Smooth muscle cell (in vitro differentiated cells): ENCODE measurements around the gene PTPRB. TPM values are rescaled to one million over a fixed set of nuclear protein-coding genes. Genes with fewer than 3 reads are reported as not detected.

Experiments used
- DNase-seq: peaks from one replicate; lab custom pipeline; 2025; ENCODE audit not compliant: unreplicated experiment; lab: John Stamatoyannopoulos, UW
- H2AFZ ChIP-seq: fragments of 200-600 bp; sonication (generic); 2 replicates; pipeline ENCODE4 v1.6.0; 2016; ENCODE audit warnings: antibody characterized with exemption, low read depth, mild to moderate bottlenecking
- H3F3A ChIP-seq: fragments of 200-600 bp; sonication (generic); 2 replicates; pipeline ENCODE4 v1.6.0; 2017; ENCODE audit warnings: antibody characterized with exemption, low read depth
- H3K27ac ChIP-seq: fragments of 200-600 bp; sonication (generic); 2 replicates; pipeline ENCODE4 v1.5.1; 2016; ENCODE audit warnings: low read depth, mild to moderate bottlenecking
- H3K27me3 ChIP-seq: fragments of 200-600 bp; sonication (generic); 2 replicates; pipeline ENCODE4 v1.6.1; 2016; ENCODE audit warnings: low read depth, mild to moderate bottlenecking
- H3K36me3 ChIP-seq: fragments of 200-600 bp; sonication (generic); 2 replicates; pipeline ENCODE4 v1.5.1; 2016; ENCODE audit warnings: low read depth
- H3K4me1 ChIP-seq: fragments of 200-600 bp; sonication (generic); 2 replicates; pipeline ENCODE4 v1.5.1; 2016; ENCODE audit warnings: low read depth
- H3K4me2 ChIP-seq: fragments of 200-600 bp; sonication (generic); 2 replicates; pipeline ENCODE4 v1.6.0; 2016; ENCODE audit warnings: mild to moderate bottlenecking
- H3K4me3 ChIP-seq: fragments of 200-600 bp; sonication (generic); 2 replicates; pipeline ENCODE4 v1.5.1; 2016; ENCODE audit warnings: mild to moderate bottlenecking
- H3K79me2 ChIP-seq: fragments of 200-600 bp; sonication (generic); 2 replicates; pipeline ENCODE4 v1.6.0; 2016; ENCODE audit warnings: low read depth, mild to moderate bottlenecking
- H3K9ac ChIP-seq: fragments of 200-600 bp; sonication (generic); 2 replicates; pipeline ENCODE4 v1.6.0; 2016; ENCODE audit warnings: low read depth
- H3K9me3 ChIP-seq: fragments of 200-600 bp; sonication (generic); replicated peaks from 2 replicates; pipeline ENCODE4 v1.5.1; 2016; ENCODE audit warnings: low read depth
- H4K20me1 ChIP-seq: fragments of 200-600 bp; sonication (generic); 2 replicates; pipeline ENCODE4 v1.6.0; 2016; ENCODE audit warnings: low read depth
- CTCF ChIP-seq: fragments of 200-600 bp; sonication (generic); IDR thresholded peaks from 2 replicates; pipeline ENCODE4 v1.5.1; 2017; ENCODE audit warnings: borderline replicate concordance, mild to moderate bottlenecking, antibody characterized with exemption; ENCODE audit not compliant: insufficient read depth, poor library complexity, severe bottlenecking
- WGBS: methylation state at CpG from one replicate; pipeline ENCODE4 v1.1.7; 2016; ENCODE audit warnings: low lambda C conversion rate; 5-methylcytosine and 5-hydroxymethylcytosine counted together
- polyA plus RNA-seq: library from polyadenylated mRNA; unstranded; fragments of >200 nt; fragmentation: Nextera tagmentation; extraction: Ambion mirVana; gene quantifications from 2 replicates; pipeline ENCODE4 v1.2.1, GENCODE V29; 2016
- total RNA-seq: library from RNA; depleted of rRNA; stranded (reverse); fragments of >200 nt; gene quantifications from 2 replicates; pipeline ENCODE4 v1.2.3, GENCODE V29; 2014

Gene PTPRB
- total and polyA plus RNA-seq, 2 experiments from 2014 or later, result 0.56 to 7.3 TPM

GRCh38 chr12:70549340-70550179 lies 87.7 kb downstream of the PTPRB start:
- WGBS, result 65% methylated on average over 10 of the region's 10 CpGs
- no peak for DNase-seq

GRCh38 chr12:70543444-70543843 lies 93.8 kb downstream of the PTPRB start:
- no peak overlapping the region for H3K9ac ChIP-seq
- DNase-seq, result no peak
- H3K27ac ChIP-seq, result peak overlapping the region; percentile 60
- H3K4me2 ChIP-seq, result peak overlapping the region; percentile 24
- no peaks in the 10 kb centered on the region for H3F3A ChIP-seq
- H3K9me3 ChIP-seq, result no peaks in the 10 kb centered on the region
- no peaks in the 10 kb centered on the region for H3K4me1 ChIP-seq
- no peaks in the 10 kb centered on the region for H4K20me1 ChIP-seq
- no peak overlapping the region for H2AFZ ChIP-seq
- WGBS, result 2% methylated on average over 6 of the region's 6 CpGs
- no peaks in the 10 kb centered on the region for H3K36me3 ChIP-seq
- no peaks in the 10 kb centered on the region for H3K27me3 ChIP-seq
- no peak for TF ChIP-seq CTCF
- H3K79me2 ChIP-seq, result no peaks in the 10 kb centered on the region
- H3K4me3 ChIP-seq, result no peak overlapping the region

More at GRCh38 chr12:70549340-70550179, 87.7 kb downstream of the PTPRB start:
- no peaks in the 10 kb centered on the region for H3K79me2 ChIP-seq
- H3K36me3 ChIP-seq, result no peaks in the 10 kb centered on the region
- H2AFZ ChIP-seq, result peak overlapping the region; percentile 59
- H3K27ac ChIP-seq, result peak overlapping the region; percentile 63
- H4K20me1 ChIP-seq, result no peaks in the 10 kb centered on the region
- no peak for TF ChIP-seq CTCF
- H3F3A ChIP-seq, result peaks cover 5% of the 10 kb centered on the region
- H3K27me3 ChIP-seq, result no peaks in the 10 kb centered on the region
- peak overlapping the region; percentile 48 for H3K4me2 ChIP-seq
- no peaks in the 10 kb centered on the region for H3K9me3 ChIP-seq
- H3K9ac ChIP-seq, result no peak overlapping the region
- H3K4me3 ChIP-seq, result no peak overlapping the region
- H3K4me1 ChIP-seq, result no peaks in the 10 kb centered on the region

GRCh38 chr12:70540996-70541395 lies 96.2 kb downstream of the PTPRB start:
- TF ChIP-seq CTCF, result no peak
- 82% methylated on average over 1 of the region's 1 CpG for WGBS
- no peak overlapping the region for H2AFZ ChIP-seq
- H3K27ac ChIP-seq, result no peak overlapping the region
- H3K9me3 ChIP-seq, result no peaks in the 10 kb centered on the region
- no peaks in the 10 kb centered on the region for H3K79me2 ChIP-seq
- no peaks in the 10 kb centered on the region for H3K36me3 ChIP-seq
- no peak overlapping the region for H3K4me3 ChIP-seq
- DNase-seq, result no peak
- H3K4me1 ChIP-seq, result no peaks in the 10 kb centered on the region
- no peaks in the 10 kb centered on the region for H4K20me1 ChIP-seq
- no peak overlapping the region for H3K4me2 ChIP-seq
- no peak overlapping the region for H3K9ac ChIP-seq
- H3F3A ChIP-seq, result no peaks in the 10 kb centered on the region
- H3K27me3 ChIP-seq, result no peaks in the 10 kb centered on the region

GRCh38 chr12:70536650-70537049 lies 100.6 kb downstream of the PTPRB start:
- H3K27me3 ChIP-seq, result no peaks in the 10 kb centered on the region
- H3K4me1 ChIP-seq, result no peaks in the 10 kb centered on the region
- H4K20me1 ChIP-seq, result no peaks in the 10 kb centered on the region
- no peak overlapping the region for H2AFZ ChIP-seq
- TF ChIP-seq CTCF, result no peak
- 92% methylated on average over 10 of the region's 10 CpGs for WGBS
- no peak overlapping the region for H3K4me3 ChIP-seq
- H3K27ac ChIP-seq, result no peak overlapping the region
- no peaks in the 10 kb centered on the region for H3F3A ChIP-seq
- DNase-seq, result no peak
- H3K9ac ChIP-seq, result no peak overlapping the region
- H3K4me2 ChIP-seq, result no peak overlapping the region
- no peaks in the 10 kb centered on the region for H3K9me3 ChIP-seq
- H3K36me3 ChIP-seq, result no peaks in the 10 kb centered on the region
- no peaks in the 10 kb centered on the region for H3K79me2 ChIP-seq
